OCI-LY1 (cell line): Measurements from ENCODE around the gene COPS9.

Experiments used
- H2AFZ ChIP-seq: fragments of 200-600 bp; sonication (generic), shearing (Covaris generic); 2 replicates; pipeline ENCODE4 v1.6.0; 2014; ENCODE audit warnings: antibody characterized with exemption, mild to moderate bottlenecking, low read length
- H3F3A ChIP-seq: fragments of 200-600 bp; sonication (generic), shearing (Covaris generic); 2 replicates; pipeline ENCODE4 v1.6.0; 2014; ENCODE audit warnings: mild to moderate bottlenecking, antibody characterized with exemption, low read length, moderate library complexity; ENCODE audit not compliant: insufficient read depth
- H3K27ac ChIP-seq: fragments of 200-600 bp; sonication (generic); 2 replicates; pipeline ENCODE4 v1.5.1; 2014; ENCODE audit warnings: low read length, mixed run types, mild to moderate bottlenecking, low read depth; ENCODE audit not compliant: poor library complexity, severe bottlenecking
- H3K27me3 ChIP-seq: fragments of 200-600 bp; sonication (generic); 2 replicates; pipeline ENCODE4 v1.6.0; 2014; ENCODE audit warnings: antibody characterized with exemption, mild to moderate bottlenecking, low read length, moderate library complexity; ENCODE audit not compliant: insufficient read depth
- H3K36me3 ChIP-seq: fragments of 200-600 bp; sonication (generic); 2 replicates; pipeline ENCODE4 v1.6.1; 2014; ENCODE audit warnings: mild to moderate bottlenecking, antibody characterized with exemption, low read length, moderate library complexity, mixed read lengths; ENCODE audit not compliant: insufficient read depth
- H3K4me1 ChIP-seq: fragments of 200-600 bp; sonication (generic); 2 replicates; pipeline ENCODE4 v1.5.1; 2014; ENCODE audit warnings: mild to moderate bottlenecking, low read length, moderate library complexity; ENCODE audit not compliant: insufficient read depth, severe bottlenecking
- H3K4me2 ChIP-seq: fragments of 200-600 bp; sonication (generic), shearing (Covaris generic); 2 replicates; pipeline ENCODE4 v1.6.1; 2014; ENCODE audit warnings: low read length
- H3K4me3 ChIP-seq: fragments of 200-600 bp; sonication (generic); 2 replicates; pipeline ENCODE4 v1.5.1; 2014; ENCODE audit warnings: low read length, low read depth, mild to moderate bottlenecking, mixed read lengths; ENCODE audit not compliant: poor library complexity, severe bottlenecking
- H3K79me2 ChIP-seq: fragments of 200-600 bp; shearing (Covaris generic); 2 replicates; pipeline ENCODE4 v1.6.1; 2016; ENCODE audit warnings: mixed run types, low read length, mixed read lengths; ENCODE audit not compliant: insufficient read depth
- H3K9ac ChIP-seq: fragments of 200-600 bp; sonication (generic), shearing (Covaris generic); 2 replicates; pipeline ENCODE4 v1.6.1; 2014; ENCODE audit warnings: mild to moderate bottlenecking, low read length, mixed read lengths
- H3K9me2 ChIP-seq: fragments of 200-600 bp; sonication (generic), shearing (Covaris generic); 2 replicates; pipeline ENCODE4 v1.6.1; 2014; ENCODE audit warnings: low read depth, mild to moderate bottlenecking, low read length, mixed read lengths
- H3K9me3 ChIP-seq: fragments of 200-600 bp; shearing (Covaris generic); 2 replicates; pipeline ENCODE4 v1.6.1; 2014; ENCODE audit warnings: low read length, mixed read lengths
- H4K20me1 ChIP-seq: fragments of 200-600 bp; sonication (generic), shearing (Covaris generic); 2 replicates; pipeline ENCODE4 v1.6.0; 2016; ENCODE audit warnings: mild to moderate bottlenecking, low read length; ENCODE audit not compliant: insufficient read depth
- CTCF ChIP-seq: fragments of 200-600 bp; sonication (generic), shearing (Covaris generic); IDR thresholded peaks from 2 replicates; pipeline ENCODE4 v1.5.1; 2017; ENCODE audit warnings: mild to moderate bottlenecking, antibody characterized with exemption, low read length, moderate library complexity, mixed read lengths
- EZH2 ChIP-seq: fragments of 200-600 bp; sonication (generic), shearing (Covaris generic); IDR thresholded peaks from 2 replicates; pipeline ENCODE4 v1.8.0; 2017; ENCODE audit warnings: borderline replicate concordance, mixed run types, mild to moderate bottlenecking, antibody characterized with exemption, low read length, moderate library complexity, mixed read lengths

COPS9 gene

GRCh38 chr2:240179941-240180666 lies 44.0 kb upstream of the COPS9 start:
- no peaks in the 10 kb centered on the region for H3K36me3 ChIP-seq
- no peaks in the 10 kb centered on the region; the same call in 1 of the 2 replicates for H3K27me3 ChIP-seq
- H3K79me2 ChIP-seq, result no peaks in the 10 kb centered on the region
- H2AFZ ChIP-seq, result no peak overlapping the region
- H3K4me2 ChIP-seq, result no peak overlapping the region
- no peaks in the 10 kb centered on the region for H3K9me2 ChIP-seq
- no peak overlapping the region for H3K27ac ChIP-seq
- no peak overlapping the region for H3K4me3 ChIP-seq
- no peaks in the 10 kb centered on the region for H4K20me1 ChIP-seq
- no peak for TF ChIP-seq EZH2
- H3K9ac ChIP-seq, result no peak overlapping the region
- H3K4me1 ChIP-seq, result no peaks in the 10 kb centered on the region
- no peaks in the 10 kb centered on the region for H3K9me3 ChIP-seq
- no peaks in the 10 kb centered on the region for H3F3A ChIP-seq

GRCh38 chr2:240179186-240179815 lies 43.2 kb upstream of the COPS9 start:
- Histone ChIP-seq H3K9me2 (no peaks in the 10 kb centered on the region), H3K79me2 (no peaks in the 10 kb centered on the region), H3K36me3 (no peaks in the 10 kb centered on the region), H3K9ac (no peak overlapping the region), H3K27me3 (no peaks in the 10 kb centered on the region; the same call in 1 of the 2 replicates), H3F3A (no peaks in the 10 kb centered on the region), H4K20me1 (no peaks in the 10 kb centered on the region), H3K9me3 (no peaks in the 10 kb centered on the region), H3K4me1 (no peaks in the 10 kb centered on the region), H3K4me3 (no peak overlapping the region), H2AFZ (no peak overlapping the region), H3K4me2 (no peak overlapping the region), H3K27ac (no peak overlapping the region)
- TF ChIP-seq EZH2 (no peak), CTCF (no peak)

GRCh38 chr2:240178564-240178963 lies 42.5 kb upstream of the COPS9 start:
- Histone ChIP-seq H3K9ac (no peak overlapping the region), H3K79me2 (no peaks in the 10 kb centered on the region), H2AFZ (no peak overlapping the region), H3K4me3 (no peak overlapping the region), H3K9me2 (no peaks in the 10 kb centered on the region), H3K36me3 (no peaks in the 10 kb centered on the region), H3K27me3 (no peaks in the 10 kb centered on the region; the same call in 1 of the 2 replicates), H3K9me3 (no peaks in the 10 kb centered on the region), H3K4me1 (no peaks in the 10 kb centered on the region), H3K4me2 (no peak overlapping the region), H4K20me1 (no peaks in the 10 kb centered on the region), H3K27ac (no peak overlapping the region), H3F3A (no peaks in the 10 kb centered on the region)
- TF ChIP-seq CTCF, result no peak
- no peak for TF ChIP-seq EZH2

- no peaks in the 10 kb centered on the region for H3F3A ChIP-seq
- H3K36me3 ChIP-seq, result no peaks in the 10 kb centered on the region
- H3K27ac ChIP-seq, result no peak overlapping the region
- no peaks in the 10 kb centered on the region for H3K9me3 ChIP-seq
- no peak overlapping the region for H2AFZ ChIP-seq
- no peak overlapping the region for H3K9ac ChIP-seq
- H3K9me2 ChIP-seq, result no peaks in the 10 kb centered on the region
- no peaks in the 10 kb centered on the region for H3K4me1 ChIP-seq
- H3K27me3 ChIP-seq, result no peaks in the 10 kb centered on the region
- no peaks in the 10 kb centered on the region for H3K79me2 ChIP-seq
- H3K4me3 ChIP-seq, result no peak overlapping the region
- H3K4me2 ChIP-seq, result no peak overlapping the region
- TF ChIP-seq EZH2 (no peak), CTCF (no peak)
- H4K20me1 ChIP-seq, result no peaks in the 10 kb centered on the region
These were observed 38.4 kb upstream of the COPS9 start for GRCh38 chr2:240174496-240174895.
